ENCODE measurements around the gene MGAT4A.

DNA sequence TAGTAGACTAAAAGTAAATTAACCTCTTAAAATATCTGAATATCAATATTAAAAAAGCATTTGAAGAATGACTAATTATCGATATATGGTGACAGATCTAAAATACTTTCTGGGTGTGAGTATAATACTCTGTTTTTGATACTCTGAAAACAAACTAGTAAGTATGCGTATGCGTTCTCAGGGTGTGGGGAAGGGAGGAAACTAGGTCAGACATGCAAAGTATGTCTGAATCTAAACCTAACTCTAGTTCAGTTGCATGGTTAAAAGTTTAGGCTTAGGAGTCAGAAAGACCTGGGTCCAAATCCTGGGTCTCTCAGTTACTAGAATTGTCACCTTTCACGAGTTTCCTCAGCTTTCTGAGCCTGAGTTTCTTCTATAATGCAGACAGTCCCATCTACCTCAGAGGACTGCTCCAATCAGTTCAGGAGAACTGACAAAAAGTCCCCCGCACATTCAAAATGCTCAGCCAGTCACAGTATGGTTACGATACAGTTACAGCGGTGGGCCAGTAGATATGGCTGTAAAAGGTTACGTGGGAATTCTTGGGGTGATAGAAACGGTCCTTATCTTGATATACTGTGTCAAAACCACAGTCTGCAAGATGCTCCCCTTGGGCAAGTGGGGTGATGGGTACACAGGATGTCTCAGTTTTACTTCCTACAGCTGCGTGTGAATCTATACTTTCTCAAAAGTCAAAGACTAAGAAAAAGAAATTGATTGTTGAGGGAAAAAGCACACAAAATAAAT lies 93.4 kb downstream of the MGAT4A start:
- TF ChIP-seq, protein P1, sequence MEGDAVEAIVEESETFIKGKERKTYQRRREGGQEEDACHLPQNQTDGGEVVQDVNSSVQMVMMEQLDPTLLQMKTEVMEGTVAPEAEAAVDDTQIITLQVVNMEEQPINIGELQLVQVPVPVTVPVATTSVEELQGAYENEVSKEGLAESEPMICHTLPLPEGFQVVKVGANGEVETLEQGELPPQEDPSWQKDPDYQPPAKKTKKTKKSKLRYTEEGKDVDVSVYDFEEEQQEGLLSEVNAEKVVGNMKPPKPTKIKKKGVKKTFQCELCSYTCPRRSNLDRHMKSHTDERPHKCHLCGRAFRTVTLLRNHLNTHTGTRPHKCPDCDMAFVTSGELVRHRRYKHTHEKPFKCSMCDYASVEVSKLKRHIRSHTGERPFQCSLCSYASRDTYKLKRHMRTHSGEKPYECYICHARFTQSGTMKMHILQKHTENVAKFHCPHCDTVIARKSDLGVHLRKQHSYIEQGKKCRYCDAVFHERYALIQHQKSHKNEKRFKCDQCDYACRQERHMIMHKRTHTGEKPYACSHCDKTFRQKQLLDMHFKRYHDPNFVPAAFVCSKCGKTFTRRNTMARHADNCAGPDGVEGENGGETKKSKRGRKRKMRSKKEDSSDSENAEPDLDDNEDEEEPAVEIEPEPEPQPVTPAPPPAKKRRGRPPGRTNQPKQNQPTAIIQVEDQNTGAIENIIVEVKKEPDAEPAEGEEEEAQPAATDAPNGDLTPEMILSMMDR (IDR thresholded peaks at IDR 0.05; ENCODE audit: low read length): no peak
- TF ChIP-seq EZH2 (IDR thresholded peaks at IDR 0.05; ENCODE audit: borderline replicate concordance, low read length): no peak
